Astrocyte (in vitro differentiated cells and primary cell): ENCODE measurements around the gene WWC2.

ENCODE experiments used
- CTCF ChIP-seq: IDR thresholded peaks from 2 replicates; pipeline ENCODE4 v1.5.1; 2011; ENCODE audit warnings: low read depth, mild to moderate bottlenecking, inconsistent platforms, low read length, moderate library complexity; ENCODE audit not compliant: insufficient read depth
- EZH2 ChIP-seq: IDR thresholded peaks from 2 replicates; pipeline ENCODE4 v1.6.1; 2012; ENCODE audit warnings: mild to moderate bottlenecking, low read length, inconsistent platforms; ENCODE audit not compliant: insufficient read depth

GRCh38 chr4:183180096-183180495, 81.0 kb downstream of the WWC2 start:
- TF ChIP-seq EZH2: no peak
- TF ChIP-seq CTCF: no peak
